Retinal pigment epithelial cell (primary cell): ENCODE data around the gene INPP4B.

ENCODE experiments used
- DNase-seq: peaks from one replicate; pipeline ENCODE4 v3.0.0-alpha.2; 2010; ENCODE audit warnings: low read depth
- H3K4me3 ChIP-seq: 2 replicates; pipeline ENCODE4 v1.5.1; 2011; ENCODE audit warnings: mild to moderate bottlenecking, low read length, control low read depth, moderate library complexity
- CTCF ChIP-seq: conservative IDR thresholded peaks from 2 replicates; pipeline ENCODE4 v1.5.1; 2011; ENCODE audit warnings: low read depth, low read length, control low read depth, inconsistent platforms

Gene INPP4B

DNA sequence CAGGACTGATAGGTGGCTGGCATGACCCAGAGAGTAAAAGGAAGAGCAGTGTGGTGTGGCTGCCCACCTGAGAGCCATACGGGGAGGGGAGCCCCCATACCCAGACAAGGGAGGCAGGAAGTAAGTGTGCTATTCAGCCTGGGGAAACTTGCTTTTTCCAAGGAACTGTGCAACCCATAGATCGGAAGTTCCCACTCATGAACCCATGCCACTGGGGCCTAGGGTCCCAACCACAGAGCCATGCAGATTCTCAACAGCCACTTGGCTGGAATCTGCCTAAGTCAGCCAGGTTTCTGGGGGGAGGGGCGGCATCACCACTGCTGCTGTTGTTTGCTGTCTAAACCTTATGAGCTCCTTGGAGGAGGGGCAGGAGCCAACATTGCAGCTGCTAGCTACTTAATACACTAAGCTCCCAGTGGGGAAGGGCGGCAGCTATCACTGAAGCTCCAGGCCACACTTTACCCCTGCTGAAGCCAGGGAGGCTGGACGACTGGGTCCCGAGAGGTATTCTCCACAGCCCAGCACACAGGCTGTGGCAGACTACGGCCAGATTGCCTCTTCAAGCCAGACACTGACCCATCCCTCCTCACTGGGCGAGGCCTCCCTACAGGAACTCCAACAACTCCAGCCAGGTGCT, 410.4 kb downstream of the INPP4B start:
- no peak overlapping the region for H3K4me3 ChIP-seq
- TF ChIP-seq CTCF = no peak
- DNase-seq = peak; percentile 41

- H3K4me3 ChIP-seq = no peak overlapping the region
- no peak for DNase-seq
- TF ChIP-seq CTCF = no peak
Observed at GRCh38 chr4:142434519-142435224, 411.4 kb downstream of the INPP4B start.

DNA sequence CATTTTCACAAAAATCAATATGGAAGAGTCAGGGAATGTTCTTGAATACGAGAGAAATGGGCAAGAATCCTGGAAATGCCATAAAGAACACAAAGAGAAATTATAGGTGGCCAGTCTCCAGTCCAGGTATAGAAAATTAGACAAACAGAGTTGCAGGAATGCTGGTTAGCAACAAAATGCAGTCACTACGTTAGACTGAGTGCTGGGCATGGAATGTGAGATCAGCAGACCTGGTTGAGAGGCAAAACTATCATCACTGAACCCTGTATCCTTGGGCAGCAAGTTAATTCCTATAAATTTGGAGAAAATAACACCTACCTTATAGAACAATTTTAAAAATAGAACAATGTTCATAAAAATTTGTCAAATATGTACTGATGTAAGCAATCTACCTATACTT, 417.4 kb downstream of the INPP4B start:
- TF ChIP-seq CTCF = no peak
- DNase-seq = no peak
- no peak overlapping the region for H3K4me3 ChIP-seq

GRCh38 chr4:142427456-142427855, 418.6 kb downstream of the INPP4B start:
- TF ChIP-seq CTCF = no peak
- no peak overlapping the region for H3K4me3 ChIP-seq
- DNase-seq = no peak

DNA sequence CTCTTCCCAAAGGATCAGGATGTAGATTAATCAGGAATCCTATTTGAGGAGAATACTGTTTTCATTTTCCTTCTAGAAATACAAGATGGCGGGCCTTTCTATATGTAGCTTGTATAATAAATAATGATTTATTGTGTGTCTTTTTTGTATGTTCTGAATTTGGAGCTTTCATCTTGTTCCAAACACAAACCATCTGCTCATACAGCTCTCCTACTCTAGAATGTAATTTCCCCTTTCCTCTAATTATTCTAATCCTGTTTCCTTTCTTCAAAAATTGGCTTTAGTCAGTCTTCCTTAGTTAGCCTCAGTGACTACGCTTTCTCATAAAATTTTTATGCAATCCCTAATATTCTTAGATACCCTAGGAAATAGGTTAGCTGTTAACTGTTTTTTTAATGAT, 422.2 kb downstream of the INPP4B start:
- DNase-seq = no peak
- no peak for TF ChIP-seq CTCF
- no peak overlapping the region for H3K4me3 ChIP-seq

- no peak for DNase-seq
- H3K4me3 ChIP-seq = no peak overlapping the region
- TF ChIP-seq CTCF = no peak
Observed at GRCh38 chr4:142420311-142421095, 425.6 kb downstream of the INPP4B start.
